Immature natural killer cell (primary cell): ENCODE measurements around the gene CPS1. TPM values are rescaled to one million over a fixed set of nuclear protein-coding genes. Genes with fewer than 3 reads are reported as not detected.

Source experiments
- DNase-seq, 3 donors: peaks; one replicate each; pipeline ENCODE4 v3.0.0; 2022; ENCODE audit warnings: mixed read lengths in 1 of 3
- H3K27ac Mint-ChIP-seq, 6 donors: one replicate each; pipeline ENCODE4 v1.8.0; 2020; ENCODE audit warnings: mixed read lengths in 6 of 6, mild to moderate bottlenecking in 5 of 6, inconsistent platforms in 4 of 6, moderate library complexity in 3 of 6
- H3K27me3 Mint-ChIP-seq, 3 donors: one replicate each; pipeline ENCODE4 v1.8.0; 2020 to 2021; ENCODE audit warnings: low read depth in 3 of 3, mild to moderate bottlenecking in 3 of 3, mixed read lengths in 3 of 3, moderate library complexity in 3 of 3, inconsistent platforms in 1 of 3
- H3K36me3 Mint-ChIP-seq, 3 donors: one replicate each; pipeline ENCODE4 v1.8.0; 2020; ENCODE audit warnings: mixed read lengths in 3 of 3, inconsistent platforms in 2 of 3, mild to moderate bottlenecking in 2 of 3
- H3K4me1 Mint-ChIP-seq, 2 donors: one replicate each; pipeline ENCODE4 v1.8.0; 2020; ENCODE audit warnings: inconsistent platforms in 2 of 2, mild to moderate bottlenecking in 2 of 2, mixed read lengths in 2 of 2, moderate library complexity in 1 of 2
- H3K4me3 Mint-ChIP-seq, 5 donors: one replicate each; pipeline ENCODE4 v1.8.0; 2020; ENCODE audit warnings: mild to moderate bottlenecking in 5 of 5, mixed read lengths in 5 of 5, inconsistent platforms in 3 of 5, moderate library complexity in 3 of 5
- H3K9me3 Mint-ChIP-seq, 6 donors: one replicate each; pipeline ENCODE4 v1.8.0; 2020; ENCODE audit warnings: mild to moderate bottlenecking in 6 of 6, mixed read lengths in 6 of 6, inconsistent platforms in 4 of 6, moderate library complexity in 3 of 6
- polyA plus RNA-seq, 3 donors: library from polyadenylated mRNA; unstranded; fragments of 300-500 nt; fragmentation: Illumina TruSeq; gene quantifications; one replicate each; pipeline ENCODE4 v1.2.3, GENCODE V29; 2021

Gene CPS1
- polyA plus RNA-seq, 3 donors from 2014 or later = not detected

DNA sequence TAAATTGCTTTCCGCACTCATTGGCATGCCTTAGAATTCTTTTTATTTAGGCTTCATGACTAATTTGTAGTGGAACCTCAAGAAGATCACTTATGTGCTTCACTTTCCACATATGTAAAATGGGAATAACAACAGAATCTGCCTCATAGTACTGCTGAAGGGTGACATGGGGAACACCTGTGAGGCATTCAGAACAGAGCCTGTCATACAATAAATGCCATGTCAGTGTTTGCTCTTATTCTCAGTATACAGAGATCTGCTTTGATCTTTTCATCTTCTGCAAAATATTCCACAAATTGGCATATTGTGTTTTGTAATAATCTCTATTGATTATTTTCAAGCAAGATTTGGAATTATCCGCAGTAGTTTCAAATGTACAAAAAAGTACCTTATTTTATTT is 17.4 kb upstream of the CPS1 start:
- no peaks in the 10 kb centered on the region for H3K4me1 Mint-ChIP-seq
- H3K36me3 Mint-ChIP-seq = no peaks in the 10 kb centered on the region
- H3K27me3 Mint-ChIP-seq = peaks cover 0 to 5% (median 0%) of the 10 kb centered on the region in 3 donors
- no peak for DNase-seq
- H3K27ac Mint-ChIP-seq = no peak overlapping the region
- no peaks in the 10 kb centered on the region for H3K9me3 Mint-ChIP-seq
- no peak overlapping the region for H3K4me3 Mint-ChIP-seq

- H3K27me3 Mint-ChIP-seq = peaks cover 0 to 5% (median 0%) of the 10 kb centered on the region in 3 donors
- H3K27ac Mint-ChIP-seq = no peak overlapping the region
- H3K4me3 Mint-ChIP-seq = no peak overlapping the region
- H3K4me1 Mint-ChIP-seq = no peaks in the 10 kb centered on the region
- no peaks in the 10 kb centered on the region for H3K9me3 Mint-ChIP-seq
- no peaks in the 10 kb centered on the region for H3K36me3 Mint-ChIP-seq
- no peak for DNase-seq
These were observed 16.6 kb upstream of the CPS1 start for GRCh38 chr2:210539578-210540416.

GRCh38 chr2:210540471-210540870 is 15.9 kb upstream of the CPS1 start:
- no peaks in the 10 kb centered on the region for H3K36me3 Mint-ChIP-seq
- H3K27ac Mint-ChIP-seq = no peak overlapping the region
- H3K4me3 Mint-ChIP-seq = no peak overlapping the region
- no peaks in the 10 kb centered on the region for H3K9me3 Mint-ChIP-seq
- DNase-seq = no peak
- H3K27me3 Mint-ChIP-seq = peaks cover 0 to 5% (median 0%) of the 10 kb centered on the region in 3 donors
- H3K4me1 Mint-ChIP-seq = no peaks in the 10 kb centered on the region

GRCh38 chr2:210540900-210541289 is 15.5 kb upstream of the CPS1 start:
- Mint-ChIP-seq H3K36me3 (no peaks in the 10 kb centered on the region), H3K9me3 (no peaks in the 10 kb centered on the region), H3K4me1 (no peaks in the 10 kb centered on the region), H3K4me3 (no peak overlapping the region), H3K27ac (no peak overlapping the region), H3K27me3 (peaks cover 0 to 5% (median 0%) of the 10 kb centered on the region in 3 donors)
- DNase-seq = no peak

GRCh38 chr2:210541290-210541902 is 15.0 kb upstream of the CPS1 start:
- H3K9me3 Mint-ChIP-seq = no peaks in the 10 kb centered on the region
- DNase-seq = no peak
- H3K36me3 Mint-ChIP-seq = no peaks in the 10 kb centered on the region
- no peak overlapping the region for H3K4me3 Mint-ChIP-seq
- peaks cover 0 to 5% (median 0%) of the 10 kb centered on the region in 3 donors for H3K27me3 Mint-ChIP-seq
- H3K27ac Mint-ChIP-seq = no peak overlapping the region
- H3K4me1 Mint-ChIP-seq = no peaks in the 10 kb centered on the region

GRCh38 chr2:210544007-210544590 is 12.3 kb upstream of the CPS1 start:
- Mint-ChIP-seq H3K9me3 (no peaks in the 10 kb centered on the region), H3K4me1 (no peaks in the 10 kb centered on the region), H3K27ac (no peak overlapping the region), H3K4me3 (no peak overlapping the region), H3K27me3 (peaks cover 0 to 5% (median 0%) of the 10 kb centered on the region in 3 donors), H3K36me3 (no peaks in the 10 kb centered on the region)
- no peak for DNase-seq

DNA sequence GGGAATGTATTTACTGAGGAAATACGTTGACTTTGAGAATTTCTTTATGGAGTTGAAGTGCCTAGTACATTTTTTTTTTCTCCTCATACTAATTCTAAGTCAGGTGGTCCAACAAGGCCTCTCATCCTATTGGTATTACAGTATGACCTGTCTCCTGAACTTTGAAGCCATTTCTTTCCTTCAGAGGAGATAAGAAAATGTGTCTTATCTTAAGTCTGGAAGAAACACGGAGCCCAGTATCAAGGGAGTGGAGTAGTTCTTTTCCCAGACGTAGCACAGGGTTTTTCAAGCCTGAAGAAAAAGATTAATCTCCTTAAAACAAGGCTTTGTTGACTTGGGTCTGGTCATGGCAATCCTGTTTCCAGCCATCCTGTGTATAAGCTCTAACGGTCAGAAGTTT is 11.6 kb upstream of the CPS1 start:
- Mint-ChIP-seq H3K36me3 (no peaks in the 10 kb centered on the region), H3K27ac (no peak overlapping the region), H3K27me3 (peaks cover 0 to 5% (median 0%) of the 10 kb centered on the region in 3 donors), H3K4me3 (no peak overlapping the region), H3K4me1 (no peaks in the 10 kb centered on the region), H3K9me3 (no peaks in the 10 kb centered on the region)
- no peak for DNase-seq

- Mint-ChIP-seq H3K36me3 (no peaks in the 10 kb centered on the region), H3K27me3 (peaks cover 0 to 2% (median 0%) of the 10 kb centered on the region in 3 donors), H3K4me1 (no peaks in the 10 kb centered on the region), H3K4me3 (no peak overlapping the region), H3K9me3 (peaks cover 0 to 4% (median 0%) of the 10 kb centered on the region in 6 donors), H3K27ac (no peak overlapping the region)
- DNase-seq = no peak
These were observed 9.8 kb upstream of the CPS1 start for GRCh38 chr2:210546424-210547208.

DNA sequence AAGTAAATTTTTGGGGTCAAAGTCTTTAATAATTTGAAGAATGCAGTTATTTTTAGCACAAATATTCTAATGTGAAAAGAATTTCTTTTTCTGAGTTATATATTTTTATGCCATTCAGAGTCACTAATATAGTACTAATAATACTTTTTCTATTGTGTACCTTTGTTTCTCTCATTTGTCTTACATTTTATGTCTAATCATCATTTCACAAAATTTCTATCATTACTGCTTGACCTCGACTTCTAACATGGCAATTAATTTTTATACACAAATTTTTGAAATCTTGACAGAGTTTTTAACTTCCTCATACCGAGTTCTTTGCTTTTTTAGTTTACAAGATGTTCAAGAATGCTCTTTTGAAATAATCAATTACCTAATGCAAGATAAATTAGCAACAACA is 8.4 kb upstream of the CPS1 start:
- no peak overlapping the region for H3K4me3 Mint-ChIP-seq
- no peaks in the 10 kb centered on the region for H3K36me3 Mint-ChIP-seq
- H3K27ac Mint-ChIP-seq = no peak overlapping the region
- no peak for DNase-seq
- peaks cover 0 to 4% (median 0%) of the 10 kb centered on the region in 6 donors for H3K9me3 Mint-ChIP-seq
- no peaks in the 10 kb centered on the region for H3K4me1 Mint-ChIP-seq
- H3K27me3 Mint-ChIP-seq = peaks cover 0 to 1% (median 0%) of the 10 kb centered on the region in 3 donors

GRCh38 chr2:210548878-210549384 is 7.5 kb upstream of the CPS1 start:
- Mint-ChIP-seq H3K27me3 (peaks cover 0 to 1% (median 0%) of the 10 kb centered on the region in 3 donors), H3K9me3 (peaks cover 0 to 4% (median 0%) of the 10 kb centered on the region in 6 donors), H3K36me3 (no peaks in the 10 kb centered on the region), H3K4me3 (no peak overlapping the region), H3K4me1 (no peaks in the 10 kb centered on the region), H3K27ac (no peak overlapping the region)
- DNase-seq = no peak

DNA sequence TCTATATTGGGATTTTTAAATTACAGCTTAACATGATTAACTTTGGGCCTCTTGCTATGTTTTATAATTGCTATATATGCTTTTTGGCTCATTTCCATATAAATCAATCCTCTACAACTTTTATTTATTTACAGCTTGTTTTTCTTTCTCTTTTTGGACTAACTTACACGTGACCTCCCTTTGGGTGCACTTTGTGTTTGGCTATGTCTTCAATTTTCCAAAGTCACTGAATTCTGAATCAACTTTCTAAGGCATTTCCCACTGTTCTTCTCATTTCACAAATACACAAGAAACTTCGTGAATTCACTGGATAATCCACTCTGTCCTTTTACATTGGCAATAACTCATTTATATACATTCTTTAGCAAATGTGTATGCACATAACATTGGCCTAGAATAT is 5.4 kb upstream of the CPS1 start:
- no peak for DNase-seq
- H3K27me3 Mint-ChIP-seq = peaks cover 0 to 1% (median 0%) of the 10 kb centered on the region in 3 donors
- H3K9me3 Mint-ChIP-seq = peaks cover 0 to 7% (median 0%) of the 10 kb centered on the region in 6 donors
- H3K4me1 Mint-ChIP-seq = no peaks in the 10 kb centered on the region
- no peak overlapping the region for H3K4me3 Mint-ChIP-seq
- no peak overlapping the region for H3K27ac Mint-ChIP-seq
- no peaks in the 10 kb centered on the region for H3K36me3 Mint-ChIP-seq

GRCh38 chr2:210553373-210553772 is 3.0 kb upstream of the CPS1 start:
- Mint-ChIP-seq H3K9me3 (peaks cover 0 to 7% (median 0%) of the 10 kb centered on the region in 6 donors), H3K27me3 (peaks cover 0 to 1% (median 0%) of the 10 kb centered on the region in 3 donors), H3K36me3 (no peaks in the 10 kb centered on the region), H3K4me3 (no peak overlapping the region), H3K27ac (no peak overlapping the region), H3K4me1 (no peaks in the 10 kb centered on the region)
- no peak for DNase-seq

DNA sequence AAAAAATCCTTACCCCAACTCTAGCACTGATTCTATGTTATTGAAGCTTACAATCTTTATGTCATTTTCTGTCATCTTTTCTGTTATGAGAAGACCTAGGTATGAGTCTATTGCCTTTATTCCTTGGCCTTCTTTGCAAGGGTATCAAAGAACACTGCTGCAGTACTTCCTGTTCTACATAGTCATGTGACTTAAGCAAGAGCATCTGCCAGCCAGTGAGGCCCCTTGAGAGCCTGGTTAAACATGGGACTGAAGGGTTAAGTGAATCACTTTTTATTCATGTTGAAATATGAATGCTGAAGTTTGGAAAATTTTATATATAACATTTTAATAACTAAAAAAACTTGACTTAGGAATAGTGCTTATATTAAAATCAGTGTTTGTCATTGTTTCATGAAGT is 844 bp upstream of the CPS1 start:
- H3K9me3 Mint-ChIP-seq = peaks cover 0 to 7% (median 0%) of the 10 kb centered on the region in 6 donors
- DNase-seq = no peak
- no peak overlapping the region for H3K27ac Mint-ChIP-seq
- peaks cover 0 to 1% (median 0%) of the 10 kb centered on the region in 3 donors for H3K27me3 Mint-ChIP-seq
- H3K4me1 Mint-ChIP-seq = no peaks in the 10 kb centered on the region
- no peaks in the 10 kb centered on the region for H3K36me3 Mint-ChIP-seq
- no peak overlapping the region for H3K4me3 Mint-ChIP-seq
